ENCODE measurements around the gene CUEDC1. TPM values are rescaled to one million over a fixed set of nuclear protein-coding genes. Genes with fewer than 3 reads are reported as not detected.
A peak's percentile ranks its signal among the peaks of the same experiment; 100 is the strongest.

Gene CUEDC1
- total and polyA plus RNA-seq, 8 donors = 16.5 to 30.4 (median 21.7) TPM

GRCh38 chr17:57935833-57936807 lies 19.1 kb downstream of the CUEDC1 start:
- 68 to 74% methylated on average over 11 of the region's 11 CpGs for WGBS, 2 donors

GRCh38 chr17:57931488-57932137 lies 23.6 kb downstream of the CUEDC1 start:
- FAIRE-seq (no peak), ATAC-seq (no peak), DNase-seq (no peak)
- Histone ChIP-seq H3K36me3 (no peaks in the 10 kb centered on the region), H3K9me3 (no peaks in the 10 kb centered on the region), H3K4me3 (no peak overlapping the region), H3K27me3 (no peaks in the 10 kb centered on the region), H3K27ac (no peak overlapping the region), H3K4me1 (peaks cover 11 to 21% (median 19%) of the 10 kb centered on the region in 3 donors)
- 85 to 90% methylated on average over 12 of the region's 12 CpGs for WGBS, 2 donors
- intact Hi-C loops (cut with DNase I) = no loop called here
- TF ChIP-seq CTCF (IDR thresholded peaks at IDR 0.05) = no peak

More at GRCh38 chr17:57935833-57936807, 19.1 kb downstream of the CUEDC1 start:
- peak; percentile 27 to 44 (median 31) for ATAC-seq
- H3K4me3 ChIP-seq = no peak overlapping the region
- no peak for FAIRE-seq
- H3K4me1 ChIP-seq = peaks cover 9 to 26% (median 23%) of the 10 kb centered on the region in 3 donors
- intact Hi-C loops (cut with DNase I) = no loop called here
- no peaks in the 10 kb centered on the region for H3K27me3 ChIP-seq
- no peak for TF ChIP-seq CTCF (IDR thresholded peaks at IDR 0.05)
- H3K9me3 ChIP-seq = no peaks in the 10 kb centered on the region
- H3K36me3 ChIP-seq = no peaks in the 10 kb centered on the region
- peak overlapping the region; percentile 73 to 87 (median 84) for H3K27ac ChIP-seq
- no peak for DNase-seq

- peaks cover 11 to 14% (median 11%) of the 10 kb centered on the region in 3 donors for H3K4me1 ChIP-seq
- FAIRE-seq (no peak), DNase-seq (no peak), ATAC-seq (no peak)
- H3K36me3 ChIP-seq = no peaks in the 10 kb centered on the region
- H3K9me3 ChIP-seq = no peaks in the 10 kb centered on the region
- no peak overlapping the region for H3K4me3 ChIP-seq
- TF ChIP-seq CTCF (IDR thresholded peaks at IDR 0.05) = no peak
- H3K27ac ChIP-seq = no peak overlapping the region
- WGBS, 2 donors = 88 to 92% methylated on average over 5 of the region's 5 CpGs
- intact Hi-C loops (cut with DNase I) = no loop called here
- no peaks in the 10 kb centered on the region for H3K27me3 ChIP-seq
Observed at GRCh38 chr17:57930239-57930638, 25.0 kb downstream of the CUEDC1 start.

GRCh38 chr17:57929386-57929785 lies 25.8 kb downstream of the CUEDC1 start:
- Histone ChIP-seq H3K27me3 (no peaks in the 10 kb centered on the region), H3K4me1 (peaks cover 13 to 22% (median 16%) of the 10 kb centered on the region in 3 donors), H3K4me3 (no peak overlapping the region), H3K36me3 (no peaks in the 10 kb centered on the region), H3K9me3 (no peaks in the 10 kb centered on the region), H3K27ac (no peak overlapping the region)
- DNase-seq (no peak), FAIRE-seq (no peak), ATAC-seq (peak in 1 of 4 donors; percentile 29)
- intact Hi-C loops (cut with DNase I) = no loop called here
- TF ChIP-seq CTCF (IDR thresholded peaks at IDR 0.05) = no peak
- WGBS, 2 donors = 68 to 79% methylated on average over 4 of the region's 4 CpGs
